Heart left ventricle (tissue), 16 donors: ENCODE measurements around the gene ATG9B. TPM values are rescaled to one million over a fixed set of nuclear protein-coding genes. Genes with fewer than 3 reads are reported as not detected.

Experiments used
- ATAC-seq, 4 donors: fragments of 200-7000 bp; cut with Tn5 transposase; one replicate each; pipeline ENCODE4 v1.9.1; 2020 to 2022; ENCODE audit warnings: moderate library complexity in 4 of 4, mild to moderate bottlenecking in 3 of 4, moderate number of reproducible peaks in 1 of 4
- DNase-seq, 5 donors: peaks; one replicate each; pipeline ENCODE4 v3.0.0-alpha.2; 2020
- H3K27ac ChIP-seq, 12 donors: fragments of 200-600 bp; sonication (generic) in 4 of 12; one replicate each; pipeline versions ENCODE4 v1.5.0 to v1.8.0; 2016 to 2022; ENCODE audit warnings: mild to moderate bottlenecking in 2 of 12
- H3K27me3 ChIP-seq, 9 donors: fragments of 200-600 bp; sonication (generic) in 2 of 9; one replicate each; pipeline versions ENCODE4 v1.5.1 to v1.8.0; 2016 to 2022; ENCODE audit warnings: mild to moderate bottlenecking in 3 of 9
- H3K36me3 ChIP-seq, 9 donors: fragments of 200-600 bp; sonication (generic) in 2 of 9; one replicate each; pipeline versions ENCODE4 v1.5.0 to v1.8.0; 2018 to 2022; ENCODE audit warnings: mild to moderate bottlenecking in 2 of 9
- H3K4me1 ChIP-seq, 12 donors: fragments of 200-600 bp; sonication (generic) in 4 of 12; one replicate each; pipeline versions ENCODE4 v1.5.0 to v1.8.0; 2016 to 2022; ENCODE audit warnings: mild to moderate bottlenecking in 3 of 12
- H3K4me3 ChIP-seq, 12 donors: fragments of 200-600 bp; sonication (generic) in 4 of 12; one replicate each; pipeline versions ENCODE4 v1.5.0 to v1.8.0; 2017 to 2022; ENCODE audit warnings: mild to moderate bottlenecking in 9 of 12, moderate library complexity in 4 of 12
- H3K9me3 ChIP-seq, 12 donors: fragments of 200-600 bp; sonication (generic) in 4 of 12; one replicate each; pipeline versions ENCODE4 v1.5.0 to v1.8.0; 2016 to 2022; ENCODE audit warnings: mild to moderate bottlenecking in 1 of 12
- CTCF ChIP-seq, 12 donors: fragments of 200-600 bp; sonication (generic) in 4 of 12; IDR thresholded peaks; one replicate each; pipeline versions ENCODE4 v1.5.0 to v1.8.0; 2018 to 2022; ENCODE audit warnings: antibody characterized with exemption in 12 of 12, mild to moderate bottlenecking in 5 of 12
- POLR2A ChIP-seq, 2 donors: fragments of 450-650 bp; IDR thresholded peaks; one replicate each; pipeline ENCODE4 v1.6.1; 2017; ENCODE audit warnings: antibody characterized with exemption in 2 of 2, mild to moderate bottlenecking in 2 of 2, moderate library complexity in 2 of 2
- WGBS, 4 donors: extraction: QIAGEN DNeasy Blood & Tissue Kit in 2 of 4; methylation state at CpG; one replicate each; pipeline versions ENCODE4 v1.1.5 to v1.1.7; 2013 to 2018; 5-methylcytosine and 5-hydroxymethylcytosine counted together
- intact Hi-C, 10 donors: fragments of 100-400 bp; cut with DNase I; formaldehyde crosslinking; loops; one replicate each; pipeline versions ENCODE4 v1.11.1 to v1.14.2; 2022
- polyA plus RNA-seq, 2 donors: library from polyadenylated mRNA; stranded (reverse); fragments of 200-250 nt; gene quantifications; one replicate each; pipeline ENCODE4 v1.2.3, GENCODE V29; 2013
- total RNA-seq, 9 donors: library from RNA; depleted of rRNA in 2 of 9; stranded (reverse); fragments of >200 nt in 2 of 9; fragmentation: NEBNext Ultra II Directional in 3 of 9; extraction: Animal tissue kit (Norgen Biotek cat#: 25700) in 3 of 9; gene quantifications; one replicate each; pipeline versions ENCODE4 v1.1.0 to v1.2.4, GENCODE V29; 2016 to 2023
- donor health status: ischemic (EF 13 %, LVEDD 7.1; RV severe dilation, severe dysfunction).
- donor health status: healthy with polysubstance abuse.
- donor health status: DM: no; HTN: yes; CAD: no.
- donor health status: DM: no; HTN: no; CAD: no.
- donor health status: ischemic (EF 25% LVEDD 6.9; RV normal size, moderate dysfunction).
- donor health status: ischemic (EF 25% LVEDD 5.7; RV mildly dilated, moderate dysfunction).
- donor health status: healthy.
- donor health status: DM: yes; HTN: yes; CAD: no.
- donor health status: ischemic (EF 35%, LVEDD 5.7; RV mildly dilated, moderate dysfunction).
- donor health status: nonischemic (EF 11% LVEDD 7.7; RV severe dilation, severe dysfunction).
- donor health status: DM: yes; HTN: yes; CAD: no.
- donor health status: PGD.
- donor health status: ischemic (EF 29% LVEDD 5.4; RV normal size, mild dysfunction).
- donor health status: nonischemic (EF 23%, LVEDD 6.1; RV moderate dilation, normal function).

ATG9B gene
- total and polyA plus RNA-seq, 11 donors: 0.07 to 1.0 (median 0.32) TPM; not detected in 7

GRCh38 chr7:151063212-151063561 is 38.9 kb upstream of the ATG9B start:
- TF ChIP-seq POLR2A (IDR thresholded peaks at IDR 0.05): no peak
- TF ChIP-seq CTCF (IDR thresholded peaks at IDR 0.05): no peak
- H3K4me3 ChIP-seq: peak overlapping the region in 6 of 12 donors; percentile 23 to 30 (median 26)
- H3K27ac ChIP-seq: peak overlapping the region in 9 of 12 donors; percentile 46 to 99 (median 70)
- no peaks in the 10 kb centered on the region for H3K9me3 ChIP-seq
- peaks cover 0 to 48% (median 44%) of the 10 kb centered on the region in 9 donors for H3K36me3 ChIP-seq
- no peak for ATAC-seq
- H3K27me3 ChIP-seq: no peaks in the 10 kb centered on the region
- 28 to 54% (median 45%) methylated on average over 5 to 11 of the region's 11 CpGs for WGBS, 4 donors
- DNase-seq: no peak
- peaks cover 9 to 46% (median 39%) of the 10 kb centered on the region in 12 donors for H3K4me1 ChIP-seq
- intact Hi-C loops: loop anchor here in 2 of 10 donors (1.0 to 10.0 kb wide), 2 partner anchors 16 to 52 kb away; no protein-coding TSS in a partner anchor

- WGBS, 4 donors: 48 to 57% (median 55%) methylated on average over 27 to 43 of the region's 43 CpGs
- H3K9me3 ChIP-seq: no peaks in the 10 kb centered on the region
- H3K4me1 ChIP-seq: peaks cover 9 to 47% (median 40%) of the 10 kb centered on the region in 12 donors
Measured at GRCh38 chr7:151062399-151063211, 38.3 kb upstream of the ATG9B start.

DNA sequence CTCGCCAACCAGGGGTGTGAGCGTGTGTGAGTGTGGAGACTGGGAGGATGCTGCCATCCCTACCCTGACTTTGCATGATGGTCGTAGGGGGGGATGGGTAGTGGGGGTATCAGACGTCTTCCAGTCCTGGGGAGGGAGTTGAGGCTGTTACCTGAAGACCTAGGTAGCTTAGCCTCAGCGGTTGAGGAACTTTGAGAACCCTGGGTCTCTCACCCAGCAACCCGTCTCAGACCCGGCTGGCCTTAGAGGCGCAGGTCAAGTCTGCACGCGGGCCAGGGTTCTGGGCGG is 37.8 kb upstream of the ATG9B start:
- peaks cover 0 to 37% (median 33%) of the 10 kb centered on the region in 9 donors for H3K36me3 ChIP-seq
- peak overlapping the region in 1 of 12 donors; percentile 30 for H3K4me3 ChIP-seq
- WGBS, 4 donors: 70 to 87% (median 75%) methylated on average over 11 of the region's 11 CpGs
- H3K27ac ChIP-seq: peak overlapping the region in 8 of 12 donors; percentile 46 to 99 (median 70)
- TF ChIP-seq POLR2A (IDR thresholded peaks at IDR 0.05): no peak
- peaks cover 9 to 50% (median 44%) of the 10 kb centered on the region in 12 donors for H3K4me1 ChIP-seq
- ATAC-seq: no peak
- H3K9me3 ChIP-seq: no peaks in the 10 kb centered on the region
- intact Hi-C loops: loop anchor here in 1 of 10 donors (10.0 kb wide), 1 partner anchor 53 kb away; no protein-coding TSS in a partner anchor
- no peak for DNase-seq
- no peaks in the 10 kb centered on the region for H3K27me3 ChIP-seq

More at GRCh38 chr7:151062399-151063211, 38.3 kb upstream of the ATG9B start:
- H3K27me3 ChIP-seq: no peaks in the 10 kb centered on the region
- ATAC-seq: peak in 2 of 4 donors; percentile 5 to 28
- intact Hi-C loops: loop anchor here in 2 of 10 donors (1.0 to 10.0 kb wide), 2 partner anchors 17 to 52 kb away; no protein-coding TSS in a partner anchor
- peak in 1 of 5 donors; percentile 69 for DNase-seq
- TF ChIP-seq POLR2A (IDR thresholded peaks at IDR 0.05) (no peak), CTCF (IDR thresholded peaks at IDR 0.05) (no peak)
- peaks cover 0 to 42% (median 38%) of the 10 kb centered on the region in 9 donors for H3K36me3 ChIP-seq
- H3K4me3 ChIP-seq: peak overlapping the region in 8 of 12 donors; percentile 12 to 30 (median 24)
- H3K27ac ChIP-seq: peak overlapping the region in 10 of 12 donors; percentile 23 to 99 (median 69)

GRCh38 chr7:151061213-151062110 is 37.2 kb upstream of the ATG9B start:
- Histone ChIP-seq H3K4me3 (peak overlapping the region in 8 of 12 donors; percentile 68 to 100 (median 90)), H3K4me1 (peaks cover 9 to 55% (median 49%) of the 10 kb centered on the region in 12 donors), H3K9me3 (no peaks in the 10 kb centered on the region), H3K27ac (peak overlapping the region in 8 of 12 donors; percentile 53 to 99 (median 98)), H3K36me3 (peaks cover 0 to 31% (median 27%) of the 10 kb centered on the region in 9 donors), H3K27me3 (no peaks in the 10 kb centered on the region)
- 58 to 60% (median 60%) methylated on average over 31 to 33 of the region's 33 CpGs for WGBS, 4 donors
- intact Hi-C loops: loop anchor here in 2 of 10 donors (2.0 to 10.0 kb wide), 2 partner anchors 19 to 53 kb away; partner anchors contain the start of gene FASTK (in 1 of the 2)
- DNase-seq: no peak
- ATAC-seq: no peak
- no peak for TF ChIP-seq POLR2A (IDR thresholded peaks at IDR 0.05)
- no peak for TF ChIP-seq CTCF (IDR thresholded peaks at IDR 0.05)
